Fibroblast of lung (primary cell): ENCODE measurements around the gene PIP5KL1. TPM values are rescaled to one million over a fixed set of nuclear protein-coding genes. Genes with fewer than 3 reads are reported as not detected.

Experiments
- DNase-seq, 2 donors: peaks; one replicate each; pipeline versions ENCODE4 v3.0.0 to v3.0.0-alpha.2; 2010; ENCODE audit warnings: low read depth in 2 of 2
- H2AFZ ChIP-seq: 2 replicates; pipeline ENCODE4 v1.5.1; 2012; ENCODE audit warnings: low read length, control low read depth, inconsistent platforms
- H3K27ac ChIP-seq: 2 replicates; pipeline ENCODE4 v1.5.1; 2011; ENCODE audit warnings: low read length, control low read depth; ENCODE audit not compliant: insufficient read depth
- H3K27me3 ChIP-seq: 2 replicates; pipeline ENCODE4 v1.5.1; 2011; ENCODE audit warnings: mild to moderate bottlenecking, low read length; ENCODE audit not compliant: control insufficient read depth, insufficient read depth
- H3K36me3 ChIP-seq: 2 replicates; pipeline ENCODE4 v1.5.1; 2011; ENCODE audit warnings: low read length; ENCODE audit not compliant: control insufficient read depth, insufficient read depth
- H3K4me1 ChIP-seq: 2 replicates; pipeline ENCODE4 v1.5.1; 2011; ENCODE audit warnings: low read length; ENCODE audit not compliant: control insufficient read depth, insufficient read depth; ENCODE audit errors: extremely low read depth
- H3K4me2 ChIP-seq: 2 replicates; pipeline ENCODE4 v1.5.1; 2011; ENCODE audit warnings: low read length, control low read depth; ENCODE audit not compliant: insufficient read depth; ENCODE audit errors: extremely low read depth
- H3K4me3 ChIP-seq, 4 experiments: fragments of 200-600 bp in 1 of 4; sonication (generic) in 1 of 4; replicated peaks in 1 of 4; 2 replicates each; pipeline ENCODE4 v1.5.1; 2011 to 2016; ENCODE audit warnings: low read length in 4 of 4, low read depth in 3 of 4, mild to moderate bottlenecking in 3 of 4, control low read depth in 2 of 4, inconsistent platforms in 1 of 4, mixed read lengths in 1 of 4; ENCODE audit not compliant: insufficient read depth in 1 of 4; ENCODE audit errors: control extremely low read depth in 1 of 4
- H3K79me2 ChIP-seq: 2 replicates; pipeline ENCODE4 v1.5.1; 2012; ENCODE audit warnings: mild to moderate bottlenecking, low read length, inconsistent platforms; ENCODE audit not compliant: control insufficient read depth, insufficient read depth
- H3K9ac ChIP-seq: 2 replicates; pipeline ENCODE4 v1.5.1; 2011; ENCODE audit warnings: mild to moderate bottlenecking, low read length, control low read depth; ENCODE audit not compliant: insufficient read depth
- H3K9me3 ChIP-seq: 2 replicates; pipeline ENCODE4 v1.5.1; 2012; ENCODE audit warnings: low read depth, low read length; ENCODE audit not compliant: control insufficient read depth, insufficient read depth
- H4K20me1 ChIP-seq: 2 replicates; pipeline ENCODE4 v1.5.1; 2011; ENCODE audit warnings: low read length; ENCODE audit not compliant: control insufficient read depth, insufficient read depth; ENCODE audit errors: extremely low read depth
- EZH2 ChIP-seq: IDR thresholded peaks from 2 replicates; pipeline ENCODE4 v1.5.1; 2012; ENCODE audit warnings: low read length, control low read depth, mild to moderate bottlenecking; ENCODE audit errors: missing control alignments
- polyA plus RNA-seq, 2 donors: library from polyadenylated mRNA; depleted of rRNA in 1 of 2; stranded (reverse) in 1 of 2; unstranded in 1 of 2; fragments of >200 nt; gene quantifications; 2 replicates each; pipeline ENCODE4 v1.2.1, GENCODE V29; 2011 to 2012; ENCODE audit warnings: missing spikeins in 1 of 2
- total RNA-seq: library from RNA; depleted of rRNA; stranded (reverse); fragments of >200 nt; gene quantifications from 2 replicates; pipeline ENCODE4 v1.2.1, GENCODE V29; 2014
- TF ChIP-seq, protein P1 (sequence below), 2 donors: IDR thresholded peaks in 1 of 2; conservative IDR thresholded peaks in 1 of 2; 1 replicate in 1 of 2; 2 replicates in 1 of 2; pipeline ENCODE4 v1.5.1; 2011 to 2012; ENCODE audit warnings: low read length in 2 of 2, control low read depth in 1 of 2, inconsistent platforms in 1 of 2, low read depth in 1 of 2, mild to moderate bottlenecking in 1 of 2

The PIP5KL1 gene
- total and polyA plus RNA-seq, 2 donors (not counting 1 experiment from before 2014, with no cell fraction given): 1.9 to 2.5 TPM

DNA sequence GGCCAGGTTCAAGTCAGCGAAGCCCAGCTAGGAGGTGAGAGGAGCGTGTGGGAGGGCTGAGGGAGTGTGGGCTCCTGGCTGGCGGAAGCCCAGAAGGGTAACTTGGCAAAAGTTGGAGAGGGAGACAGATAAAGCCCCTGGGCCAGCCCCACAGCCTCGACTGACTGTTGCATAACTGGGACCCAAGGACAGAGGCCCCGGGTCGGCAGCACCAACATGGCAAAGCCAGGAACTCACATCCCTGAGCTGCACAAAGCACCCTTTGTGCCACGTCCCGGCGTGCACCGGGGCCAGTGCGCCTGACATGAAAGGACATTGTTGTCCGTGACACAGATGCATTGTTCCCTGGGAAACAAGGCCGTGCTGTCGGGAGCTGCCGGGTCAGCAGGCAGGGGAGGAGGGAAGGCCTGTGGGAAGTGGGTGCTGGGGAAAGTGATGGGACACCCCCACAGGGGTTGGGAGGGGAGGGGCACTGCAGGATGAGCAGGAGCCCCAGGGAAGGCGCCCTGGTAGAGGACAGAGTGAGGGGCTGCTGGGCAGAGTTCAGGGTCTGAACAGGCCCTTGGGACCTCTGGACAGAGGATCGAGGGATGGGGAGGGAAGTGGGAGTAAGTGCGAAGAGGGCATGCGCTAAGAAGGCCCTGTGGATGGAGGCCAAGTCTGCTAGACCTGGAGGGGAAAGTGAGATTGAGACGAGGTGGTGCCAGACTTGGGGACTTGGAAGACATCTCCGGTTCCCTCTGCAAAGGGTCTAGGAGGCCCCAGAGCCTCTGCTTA is 20.1 kb upstream of the PIP5KL1 start:
- Histone ChIP-seq H3K4me1 (peaks cover 2% of the 10 kb centered on the region), H4K20me1 (no peaks in the 10 kb centered on the region), H3K4me3 (no peak overlapping the region), H3K9me3 (no peaks in the 10 kb centered on the region), H3K36me3 (peaks cover 3% of the 10 kb centered on the region), H3K4me2 (no peak overlapping the region), H2AFZ (no peak overlapping the region), H3K79me2 (peaks cover 1% of the 10 kb centered on the region), H3K27ac (no peak overlapping the region), H3K27me3 (no peaks in the 10 kb centered on the region), H3K9ac (no peak overlapping the region)
- TF ChIP-seq EZH2: no peak
- no peak for DNase-seq

DNA sequence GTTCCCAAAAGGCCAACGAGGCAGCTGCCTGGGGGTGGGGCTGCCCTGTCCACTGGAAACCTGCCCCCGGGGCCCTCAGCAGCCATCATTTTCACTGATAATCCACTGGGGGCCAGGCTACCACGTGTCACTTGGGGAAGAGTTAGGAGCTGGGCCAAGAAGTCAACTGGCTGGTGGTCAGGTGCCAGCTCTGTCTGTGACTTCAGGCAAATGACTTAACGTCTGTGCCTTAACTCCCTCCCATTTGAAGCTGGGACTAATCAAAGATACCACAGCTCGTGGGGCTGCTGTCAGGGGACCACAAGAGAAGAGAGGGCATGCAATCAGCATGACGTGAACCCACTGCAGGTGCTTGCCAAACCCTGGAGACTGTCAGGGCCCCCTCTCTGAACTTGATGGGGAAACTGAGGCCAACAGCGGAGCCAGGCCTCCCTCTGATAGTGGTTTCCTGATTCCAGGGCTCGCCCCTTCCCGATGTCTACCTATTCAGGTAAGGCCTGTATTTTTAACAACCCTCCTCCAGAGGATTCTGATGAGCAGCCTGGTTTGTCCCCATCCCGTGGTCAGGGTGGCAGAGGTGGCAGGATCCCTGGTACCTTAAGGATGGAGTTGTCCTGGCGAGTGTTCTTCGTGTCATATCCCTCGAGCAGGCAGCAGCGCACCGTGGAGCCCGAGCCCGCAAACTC is 19.4 kb upstream of the PIP5KL1 start:
- no peak for TF ChIP-seq EZH2
- TF ChIP-seq, protein P1, sequence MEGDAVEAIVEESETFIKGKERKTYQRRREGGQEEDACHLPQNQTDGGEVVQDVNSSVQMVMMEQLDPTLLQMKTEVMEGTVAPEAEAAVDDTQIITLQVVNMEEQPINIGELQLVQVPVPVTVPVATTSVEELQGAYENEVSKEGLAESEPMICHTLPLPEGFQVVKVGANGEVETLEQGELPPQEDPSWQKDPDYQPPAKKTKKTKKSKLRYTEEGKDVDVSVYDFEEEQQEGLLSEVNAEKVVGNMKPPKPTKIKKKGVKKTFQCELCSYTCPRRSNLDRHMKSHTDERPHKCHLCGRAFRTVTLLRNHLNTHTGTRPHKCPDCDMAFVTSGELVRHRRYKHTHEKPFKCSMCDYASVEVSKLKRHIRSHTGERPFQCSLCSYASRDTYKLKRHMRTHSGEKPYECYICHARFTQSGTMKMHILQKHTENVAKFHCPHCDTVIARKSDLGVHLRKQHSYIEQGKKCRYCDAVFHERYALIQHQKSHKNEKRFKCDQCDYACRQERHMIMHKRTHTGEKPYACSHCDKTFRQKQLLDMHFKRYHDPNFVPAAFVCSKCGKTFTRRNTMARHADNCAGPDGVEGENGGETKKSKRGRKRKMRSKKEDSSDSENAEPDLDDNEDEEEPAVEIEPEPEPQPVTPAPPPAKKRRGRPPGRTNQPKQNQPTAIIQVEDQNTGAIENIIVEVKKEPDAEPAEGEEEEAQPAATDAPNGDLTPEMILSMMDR (conservative IDR thresholded peaks at IDR 0.05 in 1 of 2, IDR thresholded peaks at IDR 0.05 in 1 of 2; ENCODE audit: low read depth in 1 of 2, low read length in 2 of 2): no peak

DNA sequence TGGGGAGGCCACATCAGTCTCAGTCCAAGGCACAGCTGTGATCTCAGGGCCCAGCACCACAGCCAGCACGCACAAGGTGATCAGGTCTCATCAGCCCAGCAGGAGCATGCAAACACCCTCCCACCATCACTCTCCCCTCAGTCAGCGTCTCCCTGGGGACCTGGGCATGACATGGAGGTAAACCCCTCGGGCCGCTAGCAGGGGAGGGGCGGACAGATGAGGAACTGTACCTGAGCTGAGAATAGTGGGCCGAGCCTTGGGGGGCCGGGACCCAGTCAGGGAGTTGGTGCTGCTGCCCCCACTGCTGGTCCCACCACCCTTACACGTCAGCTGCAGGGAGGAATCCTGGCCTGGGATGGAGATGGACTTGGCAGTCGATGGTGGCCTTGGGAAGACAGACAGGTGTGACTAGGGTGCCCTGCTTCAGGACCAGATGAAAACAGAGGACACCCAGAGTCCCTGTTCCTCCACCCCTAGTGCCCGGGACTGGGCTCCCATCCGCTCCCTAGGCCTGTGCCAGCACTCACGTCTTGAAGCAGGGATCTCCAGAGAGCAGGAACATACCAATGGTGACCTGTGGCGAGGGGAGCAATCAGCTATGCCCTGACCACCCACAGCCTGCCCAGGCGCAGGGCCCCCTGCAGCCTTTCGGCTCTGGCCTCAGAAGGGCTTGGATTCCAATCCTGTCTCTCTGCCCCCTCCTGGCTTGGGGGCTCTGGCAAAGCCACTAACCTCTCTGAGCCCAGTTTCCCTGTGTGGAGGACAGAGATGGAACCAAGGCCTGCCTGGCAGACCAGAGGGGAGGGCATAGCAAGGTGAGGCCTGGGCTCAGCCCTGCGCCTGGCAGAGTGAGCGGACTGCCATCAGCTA is 17.5 kb upstream of the PIP5KL1 start:
- Histone ChIP-seq H2AFZ (no peak overlapping the region), H3K27me3 (no peaks in the 10 kb centered on the region), H3K36me3 (peaks cover 12% of the 10 kb centered on the region), H3K27ac (no peak overlapping the region), H3K4me2 (no peak overlapping the region), H3K9ac (no peak overlapping the region), H3K4me3 (no peak overlapping the region), H4K20me1 (no peaks in the 10 kb centered on the region), H3K4me1 (no peaks in the 10 kb centered on the region), H3K9me3 (no peaks in the 10 kb centered on the region), H3K79me2 (no peaks in the 10 kb centered on the region)
- TF ChIP-seq, protein P1 (conservative IDR thresholded peaks at IDR 0.05 in 1 of 2, IDR thresholded peaks at IDR 0.05 in 1 of 2; ENCODE audit: low read depth in 1 of 2, low read length in 2 of 2): no peak
- no peak for TF ChIP-seq EZH2
- DNase-seq: no peak

More for the DNA sequence above, 19.4 kb upstream of the PIP5KL1 start:
- Histone ChIP-seq H3K27me3 (no peaks in the 10 kb centered on the region), H3K4me3 (no peak overlapping the region), H3K9ac (no peak overlapping the region), H3K4me1 (no peaks in the 10 kb centered on the region), H4K20me1 (no peaks in the 10 kb centered on the region), H3K4me2 (no peak overlapping the region), H2AFZ (no peak overlapping the region), H3K36me3 (peaks cover 3% of the 10 kb centered on the region), H3K9me3 (no peaks in the 10 kb centered on the region), H3K79me2 (no peaks in the 10 kb centered on the region), H3K27ac (no peak overlapping the region)
- DNase-seq: no peak
